ENCODE data around the gene PLCH1. TPM values are rescaled to one million over a fixed set of nuclear protein-coding genes. Genes with fewer than 3 reads are reported as not detected.

PLCH1 gene
- total and polyA plus RNA-seq, 5 donors: 1.1 to 6.3 (median 3.4) TPM

- no peak overlapping the region for H3K4me3 ChIP-seq (ENCODE audit: low read length)
- no peak for DNase-seq
- 89% methylated on average over 3 of the region's 3 CpGs for WGBS
- H3K27me3 ChIP-seq (ENCODE audit: control insufficient read depth, insufficient read depth): no peaks in the 10 kb centered on the region
- intact Hi-C loops (cut with DNase I): no loop called here
- no peak overlapping the region for H3K27ac ChIP-seq (ENCODE audit: low read length)
- H3K9me3 ChIP-seq (ENCODE audit: control insufficient read depth, low read length): no peaks in the 10 kb centered on the region
- no peaks in the 10 kb centered on the region for H3K4me1 ChIP-seq (ENCODE audit: control insufficient read depth, insufficient read depth, low read length)
- ATAC-seq: no peak
These were observed 17.0 kb downstream of the PLCH1 start for GRCh38 chr3:155727836-155728235.

DNA sequence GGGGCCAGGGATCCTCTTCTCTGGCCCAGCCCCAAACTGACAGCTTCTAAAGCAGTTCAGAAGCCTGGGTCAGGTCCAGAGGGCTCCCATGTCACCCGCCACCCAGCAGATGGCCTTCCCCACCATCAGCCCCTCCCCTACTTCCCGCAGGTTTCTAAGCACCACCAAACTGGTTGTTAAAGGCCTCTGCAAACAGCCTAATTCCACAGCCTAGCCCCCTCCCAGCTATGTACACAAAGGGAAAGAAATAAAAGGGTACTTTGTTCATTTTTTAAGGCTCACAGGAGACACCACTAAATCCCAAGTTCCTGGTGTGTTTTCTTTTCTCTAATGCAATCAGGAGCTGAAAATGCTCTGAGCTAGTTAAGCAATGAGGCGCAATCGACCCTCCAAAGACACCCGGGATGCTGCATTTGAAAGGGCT lies 30.6 kb downstream of the PLCH1 start:
- H3K4me1 ChIP-seq (ENCODE audit: control insufficient read depth, insufficient read depth, low read length): no peaks in the 10 kb centered on the region
- no peak overlapping the region for H3K27ac ChIP-seq (ENCODE audit: low read length)
- H3K9me3 ChIP-seq (ENCODE audit: control insufficient read depth, low read length): no peaks in the 10 kb centered on the region
- intact Hi-C loops (cut with DNase I): no loop called here
- no peaks in the 10 kb centered on the region for H3K27me3 ChIP-seq (ENCODE audit: control insufficient read depth, insufficient read depth)
- H3K4me3 ChIP-seq (ENCODE audit: low read length): no peak overlapping the region
- no peak for DNase-seq
- ATAC-seq: no peak
- WGBS: 65% methylated on average over 5 of the region's 5 CpGs

GRCh38 chr3:155712008-155712407 lies 32.9 kb downstream of the PLCH1 start:
- WGBS: 72% methylated on average over 1 of the region's 1 CpG
- DNase-seq (no peak), ATAC-seq (no peak)
- Histone ChIP-seq H3K9me3 (ENCODE audit: control insufficient read depth, low read length) (no peaks in the 10 kb centered on the region), H3K27ac (ENCODE audit: low read length) (no peak overlapping the region), H3K4me1 (ENCODE audit: control insufficient read depth, insufficient read depth, low read length) (no peaks in the 10 kb centered on the region), H3K4me3 (ENCODE audit: low read length) (no peak overlapping the region), H3K27me3 (ENCODE audit: control insufficient read depth, insufficient read depth) (no peaks in the 10 kb centered on the region)
- intact Hi-C loops (cut with DNase I): no loop called here

DNA sequence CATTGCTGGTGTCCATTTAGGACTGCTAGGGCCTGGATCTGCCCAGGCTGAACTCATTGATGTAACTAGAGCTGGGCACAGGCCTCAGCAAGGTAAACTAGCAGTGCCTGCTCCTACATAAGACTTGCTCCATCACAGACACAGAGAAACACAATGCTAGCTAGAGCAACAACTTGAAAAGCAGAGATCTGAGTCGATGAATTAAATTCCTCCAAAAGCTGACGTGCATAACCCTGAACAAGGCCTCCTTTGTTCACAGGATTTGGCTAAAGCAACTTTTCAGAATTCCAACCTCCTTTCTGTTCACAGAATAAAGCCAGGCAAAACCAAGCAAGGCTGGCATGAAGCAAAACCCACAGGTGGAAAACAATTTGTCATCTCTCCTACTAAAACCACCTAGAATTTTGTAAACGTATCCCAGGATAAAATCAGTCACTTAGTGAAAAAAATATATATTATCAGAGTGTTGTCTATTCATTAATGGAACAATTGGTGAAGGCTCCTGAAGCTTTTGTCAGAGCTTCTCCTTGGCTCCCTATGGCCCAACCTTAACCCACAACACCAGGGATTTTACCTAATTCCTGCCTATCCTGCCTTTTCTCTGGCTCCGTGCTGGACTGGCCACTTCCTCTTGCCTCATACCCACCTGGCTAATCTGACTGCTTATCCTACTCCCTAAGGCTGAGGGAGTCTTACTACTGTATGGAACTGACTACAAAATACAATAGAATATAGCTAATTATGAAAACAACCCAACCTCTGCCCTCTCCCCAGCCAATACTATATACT lies 39.9 kb downstream of the PLCH1 start:
- H3K4me3 ChIP-seq (ENCODE audit: low read length): no peak overlapping the region
- intact Hi-C loops (cut with DNase I): loop anchor here in 3 of 4 donors (5.0 to 10.0 kb wide), 3 partner anchors 320 to 353 kb away; no protein-coding TSS in a partner anchor
- H3K4me1 ChIP-seq (ENCODE audit: control insufficient read depth, insufficient read depth, low read length): no peaks in the 10 kb centered on the region
- ATAC-seq (peak; percentile 76 to 83), DNase-seq (no peak)
- peak overlapping the region; percentile 36 for H3K27ac ChIP-seq (ENCODE audit: low read length)
- H3K9me3 ChIP-seq (ENCODE audit: control insufficient read depth, low read length): no peaks in the 10 kb centered on the region
- WGBS: 60% methylated on average over 4 of the region's 4 CpGs
- H3K27me3 ChIP-seq (ENCODE audit: control insufficient read depth, insufficient read depth): no peaks in the 10 kb centered on the region

GRCh38 chr3:155704061-155704460 lies 40.8 kb downstream of the PLCH1 start:
- Histone ChIP-seq H3K27ac (ENCODE audit: low read length) (peak overlapping the region; percentile 44), H3K27me3 (ENCODE audit: control insufficient read depth, insufficient read depth) (no peaks in the 10 kb centered on the region), H3K4me1 (ENCODE audit: control insufficient read depth, insufficient read depth, low read length) (no peaks in the 10 kb centered on the region), H3K9me3 (ENCODE audit: control insufficient read depth, low read length) (no peaks in the 10 kb centered on the region), H3K4me3 (ENCODE audit: low read length) (no peak overlapping the region)
- intact Hi-C loops (cut with DNase I): loop anchor here in 3 of 4 donors (5.0 to 10.0 kb wide), 3 partner anchors 319 to 352 kb away; no protein-coding TSS in a partner anchor
- ATAC-seq (no peak), DNase-seq (no peak)
- 69% methylated on average over 6 of the region's 6 CpGs for WGBS

DNA sequence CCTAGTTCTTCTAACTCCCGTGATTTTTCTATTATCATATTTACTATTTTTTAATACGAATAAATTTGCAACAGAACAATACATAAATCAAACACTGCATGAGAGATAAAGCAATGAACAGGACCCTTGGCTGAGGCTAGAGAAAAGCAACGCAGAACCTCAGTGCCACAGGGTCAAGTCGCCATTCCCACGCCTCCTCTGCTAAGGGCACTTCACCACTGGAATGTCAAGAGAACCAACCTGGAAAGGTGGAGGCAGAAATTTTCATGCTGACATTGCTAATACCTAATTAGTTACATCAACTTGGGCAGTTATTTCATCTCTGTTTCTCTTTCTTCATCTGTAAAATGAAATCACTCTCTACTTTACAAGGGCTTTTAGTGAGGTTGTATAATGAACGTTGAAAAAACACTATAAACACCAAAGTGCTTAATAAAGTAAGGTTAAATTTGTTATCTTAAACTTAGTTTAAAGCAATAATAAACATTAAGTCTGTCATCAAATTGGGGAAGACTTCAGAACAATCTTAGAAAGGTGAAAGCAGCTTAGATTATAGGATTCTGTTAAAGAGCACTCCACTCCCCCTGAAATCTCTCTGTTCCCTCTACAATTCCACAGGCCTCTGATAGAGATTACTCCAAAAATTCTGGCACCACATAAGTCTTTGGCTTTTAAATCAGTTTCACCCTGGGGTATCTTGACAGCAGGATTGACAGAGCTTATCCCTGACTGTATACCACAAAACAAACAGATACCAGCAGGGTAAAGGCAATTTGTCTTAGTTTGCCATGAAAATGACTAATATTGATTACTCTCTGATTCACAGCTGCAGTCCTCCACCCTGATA lies 41.9 kb downstream of the PLCH1 start:
- WGBS: 50% methylated on average over 6 of the region's 6 CpGs
- no peak for ATAC-seq
- H3K27ac ChIP-seq (ENCODE audit: low read length): no peak overlapping the region

GRCh38 chr3:155701882-155702465 lies 42.9 kb downstream of the PLCH1 start:
- H3K27me3 ChIP-seq (ENCODE audit: control insufficient read depth, insufficient read depth): no peaks in the 10 kb centered on the region
- DNase-seq: no peak
- WGBS: 21% methylated on average over 5 of the region's 5 CpGs
- H3K27ac ChIP-seq (ENCODE audit: low read length): no peak overlapping the region
- no peak overlapping the region for H3K4me3 ChIP-seq (ENCODE audit: low read length)
- ATAC-seq: peak; percentile 57 to 78
- no peaks in the 10 kb centered on the region for H3K4me1 ChIP-seq (ENCODE audit: control insufficient read depth, insufficient read depth, low read length)
- H3K9me3 ChIP-seq (ENCODE audit: control insufficient read depth, low read length): no peaks in the 10 kb centered on the region
- intact Hi-C loops (cut with DNase I): loop anchor here in 3 of 4 donors (2.0 to 10.0 kb wide), 4 partner anchors 317 to 350 kb away; no protein-coding TSS in a partner anchor

More for the DNA sequence above, 41.9 kb downstream of the PLCH1 start:
- intact Hi-C loops (cut with DNase I): loop anchor here in 3 of 4 donors (5.0 to 10.0 kb wide), 3 partner anchors 318 to 351 kb away; no protein-coding TSS in a partner anchor
- no peaks in the 10 kb centered on the region for H3K4me1 ChIP-seq (ENCODE audit: control insufficient read depth, insufficient read depth, low read length)
- H3K9me3 ChIP-seq (ENCODE audit: control insufficient read depth, low read length): no peaks in the 10 kb centered on the region
- H3K27me3 ChIP-seq (ENCODE audit: control insufficient read depth, insufficient read depth): no peaks in the 10 kb centered on the region
- no peak for DNase-seq
- no peak overlapping the region for H3K4me3 ChIP-seq (ENCODE audit: low read length)

GRCh38 chr3:155697542-155697941 lies 47.3 kb downstream of the PLCH1 start:
- intact Hi-C loops (cut with DNase I): loop anchor here in 1 of 4 donors (5.0 kb wide), 1 partner anchor 345 kb away; no protein-coding TSS in a partner anchor
- DNase-seq (no peak), ATAC-seq (no peak)
- no peak overlapping the region for H3K4me3 ChIP-seq (ENCODE audit: low read length)
- H3K9me3 ChIP-seq (ENCODE audit: control insufficient read depth, low read length): no peaks in the 10 kb centered on the region
- no peaks in the 10 kb centered on the region for H3K27me3 ChIP-seq (ENCODE audit: control insufficient read depth, insufficient read depth)
- H3K27ac ChIP-seq (ENCODE audit: low read length): no peak overlapping the region
- H3K4me1 ChIP-seq (ENCODE audit: control insufficient read depth, insufficient read depth, low read length): no peaks in the 10 kb centered on the region
- 63% methylated on average over 2 of the region's 2 CpGs for WGBS

DNA sequence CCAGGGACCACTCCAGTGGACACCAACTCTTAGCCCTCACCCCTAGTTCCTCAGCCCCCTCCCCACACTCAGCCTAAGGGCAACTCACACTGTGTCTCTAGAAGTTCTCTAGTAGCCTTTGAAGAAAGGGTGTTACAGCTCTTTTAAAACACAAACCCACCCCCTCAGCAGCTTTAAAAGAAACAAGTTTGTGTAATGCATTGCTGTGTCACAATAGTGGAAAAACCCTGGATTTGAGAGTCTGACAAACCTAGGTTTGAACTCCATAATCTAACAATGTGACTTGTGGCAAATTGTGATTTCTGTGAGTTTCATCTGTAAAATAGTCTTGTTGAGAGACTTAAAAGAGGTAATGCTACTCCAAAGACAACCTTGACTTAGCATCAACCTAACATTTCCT lies 54.0 kb downstream of the PLCH1 start:
- DNase-seq: no peak
- Histone ChIP-seq H3K4me1 (ENCODE audit: control insufficient read depth, insufficient read depth, low read length) (no peaks in the 10 kb centered on the region), H3K4me3 (ENCODE audit: low read length) (no peak overlapping the region), H3K9me3 (ENCODE audit: control insufficient read depth, low read length) (no peaks in the 10 kb centered on the region), H3K27ac (ENCODE audit: low read length) (no peak overlapping the region), H3K27me3 (ENCODE audit: control insufficient read depth, insufficient read depth) (no peaks in the 10 kb centered on the region)
- no peak for ATAC-seq
- intact Hi-C loops (cut with DNase I): no loop called here

GRCh38 chr3:155688481-155688880 lies 56.4 kb downstream of the PLCH1 start:
- no peak for ATAC-seq
- Histone ChIP-seq H3K4me1 (ENCODE audit: control insufficient read depth, insufficient read depth, low read length) (no peaks in the 10 kb centered on the region), H3K9me3 (ENCODE audit: control insufficient read depth, low read length) (no peaks in the 10 kb centered on the region), H3K27me3 (ENCODE audit: control insufficient read depth, insufficient read depth) (no peaks in the 10 kb centered on the region), H3K4me3 (ENCODE audit: low read length) (no peak overlapping the region), H3K27ac (ENCODE audit: low read length) (no peak overlapping the region)
- 94% methylated on average over 3 of the region's 3 CpGs for WGBS
- no peak for DNase-seq
- intact Hi-C loops (cut with DNase I): no loop called here

DNA sequence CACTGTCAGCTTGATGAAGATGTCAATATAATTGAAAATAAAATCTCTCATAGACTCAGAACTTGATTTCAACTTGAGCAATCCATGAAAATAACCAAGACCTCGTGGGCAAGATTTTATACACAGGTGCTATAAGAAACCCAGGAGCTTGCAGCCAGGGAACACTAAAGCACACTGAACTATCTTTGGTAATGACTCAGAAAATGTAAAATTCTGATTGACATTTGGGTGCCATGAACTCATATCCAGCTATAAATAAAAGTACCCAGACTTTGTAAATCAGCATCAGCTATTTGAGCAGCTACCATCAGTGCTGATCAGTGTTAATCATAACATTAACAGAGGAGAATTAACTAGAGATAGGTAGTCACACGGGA lies 61.5 kb downstream of the PLCH1 start:
- no peak overlapping the region for H3K27ac ChIP-seq (ENCODE audit: low read length)
- H3K4me1 ChIP-seq (ENCODE audit: control insufficient read depth, insufficient read depth, low read length): no peaks in the 10 kb centered on the region
- intact Hi-C loops (cut with DNase I): no loop called here
- ATAC-seq (no peak), DNase-seq (no peak)
- H3K9me3 ChIP-seq (ENCODE audit: control insufficient read depth, low read length): no peaks in the 10 kb centered on the region
- H3K27me3 ChIP-seq (ENCODE audit: control insufficient read depth, insufficient read depth): no peaks in the 10 kb centered on the region
- no peak overlapping the region for H3K4me3 ChIP-seq (ENCODE audit: low read length)
- 82% methylated on average over 2 of the region's 2 CpGs for WGBS

Measured in right cardiac atrium (tissue), 5 donors.